HG03103 (cell line): ENCODE results near the gene FKBP7.
"Not testable (repeated sequence)": the region's sequence is repeated elsewhere in the genome, so short reads cannot be mapped to it uniquely, and the experiment has no call there.

Experiments
- ATAC-seq: cut with Tn5 transposase; IDR thresholded peaks from one replicate; pipeline ENCODE4 v1.9.1; 2021; ENCODE audit warnings: low read depth; ENCODE audit not compliant: unreplicated experiment

Gene FKBP7, protein sequence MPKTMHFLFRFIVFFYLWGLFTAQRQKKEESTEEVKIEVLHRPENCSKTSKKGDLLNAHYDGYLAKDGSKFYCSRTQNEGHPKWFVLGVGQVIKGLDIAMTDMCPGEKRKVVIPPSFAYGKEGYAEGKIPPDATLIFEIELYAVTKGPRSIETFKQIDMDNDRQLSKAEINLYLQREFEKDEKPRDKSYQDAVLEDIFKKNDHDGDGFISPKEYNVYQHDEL

DNA sequence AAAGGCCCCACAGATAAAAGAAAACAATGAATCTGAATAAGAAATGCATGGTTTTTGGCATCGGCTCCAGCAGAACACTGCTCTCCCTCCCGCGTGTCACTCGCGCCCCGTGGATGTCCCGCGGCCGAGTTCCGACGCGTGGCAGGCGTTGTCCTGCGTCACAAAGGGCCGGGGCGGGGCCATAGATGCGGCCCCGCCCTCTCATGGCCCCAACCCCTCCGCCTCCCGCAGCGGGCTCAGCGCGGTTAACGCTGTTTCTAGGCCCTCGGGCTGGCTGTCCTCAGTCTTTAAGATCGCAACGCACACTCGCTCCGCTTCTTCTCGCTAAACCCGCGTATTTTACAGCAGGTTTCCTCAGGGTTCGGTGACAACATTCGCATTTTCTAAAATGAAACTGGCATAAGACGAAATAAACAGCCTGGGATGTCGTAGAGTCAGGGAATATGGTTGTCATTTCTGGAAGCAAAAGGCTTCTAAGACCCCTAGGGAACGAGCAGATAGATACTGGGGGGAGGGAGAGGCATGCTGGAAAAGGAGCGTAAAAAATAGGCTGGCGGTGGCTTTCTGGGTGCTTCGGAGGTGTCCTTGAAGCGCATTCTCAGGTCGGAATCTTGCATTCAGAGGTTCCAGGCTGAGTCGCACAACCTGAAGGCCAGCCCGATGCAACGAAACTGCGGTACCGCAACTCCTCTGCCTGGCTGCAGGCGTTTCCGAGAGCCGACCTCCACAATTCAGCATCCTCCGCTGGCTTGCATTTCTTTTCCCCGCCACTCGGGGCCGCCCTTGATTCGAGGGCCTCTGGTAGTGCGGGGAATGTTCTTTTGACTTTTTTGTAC is at the start of gene FKBP7:
Gene FKBP7 (minus strand): TSS at position 162 of the 836 bp plus-strand sequence. CDS start 101 bp downstream, at position 61.
- ATAC-seq: peak; percentile 46

DNA sequence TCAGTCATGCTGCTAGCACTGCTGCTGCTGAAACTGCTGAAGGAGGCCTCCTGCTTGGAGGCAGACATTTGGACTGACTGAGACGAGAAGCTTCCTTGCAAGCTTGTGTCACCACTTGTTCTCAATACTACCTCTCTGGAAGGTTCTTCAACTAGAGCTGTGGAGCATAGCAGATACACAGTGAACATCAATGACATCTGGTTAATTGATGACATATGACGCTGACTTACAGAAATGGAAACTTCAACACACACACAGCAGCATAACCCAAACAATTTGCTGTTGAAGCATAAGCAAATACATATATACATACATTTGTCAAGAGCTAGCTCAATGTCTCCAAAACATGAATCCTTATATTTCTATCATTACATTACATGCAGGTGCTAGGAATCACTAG is 49.2 kb upstream of the FKBP7 start:
- no peak for ATAC-seq

DNA sequence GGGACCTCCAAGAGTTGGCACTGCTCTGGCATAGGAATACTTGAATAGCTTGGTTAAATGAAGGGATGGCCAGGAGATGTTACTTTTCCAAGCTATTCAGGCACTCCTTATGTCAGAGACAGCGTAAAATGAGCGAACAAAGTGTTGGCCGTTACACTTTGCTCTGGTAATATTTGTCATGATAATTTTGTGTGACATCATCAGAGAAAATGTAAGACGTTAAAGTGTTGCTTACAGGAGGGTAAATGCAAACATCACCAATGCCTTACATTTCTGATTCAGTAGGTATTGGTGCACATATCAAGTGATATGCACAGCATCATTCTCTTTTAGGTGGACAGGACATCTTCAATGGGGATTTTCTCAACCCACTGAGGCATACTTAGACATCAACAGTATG is 47.9 kb upstream of the FKBP7 start:
- ATAC-seq: no peak

DNA sequence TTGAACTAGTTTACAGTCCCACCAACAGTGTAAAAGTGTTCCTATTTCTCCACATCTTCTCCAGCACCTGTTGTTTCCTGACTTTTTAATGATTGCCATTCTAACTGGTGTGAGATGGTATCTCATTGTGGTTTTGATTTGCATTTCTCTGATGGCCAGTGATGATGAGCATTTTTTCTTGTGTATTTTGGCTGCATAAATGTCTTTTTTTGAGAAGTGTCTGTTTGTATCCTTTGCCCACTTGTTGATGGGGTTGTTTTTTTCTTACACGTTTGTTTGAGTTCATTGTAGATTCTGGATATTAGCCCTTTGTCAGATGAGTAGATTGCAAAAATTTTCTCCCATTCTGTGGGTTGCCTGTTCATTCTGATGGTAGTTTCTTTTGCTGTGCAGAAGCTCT is 47.1 kb upstream of the FKBP7 start:
- not testable (repeated sequence) for ATAC-seq

DNA sequence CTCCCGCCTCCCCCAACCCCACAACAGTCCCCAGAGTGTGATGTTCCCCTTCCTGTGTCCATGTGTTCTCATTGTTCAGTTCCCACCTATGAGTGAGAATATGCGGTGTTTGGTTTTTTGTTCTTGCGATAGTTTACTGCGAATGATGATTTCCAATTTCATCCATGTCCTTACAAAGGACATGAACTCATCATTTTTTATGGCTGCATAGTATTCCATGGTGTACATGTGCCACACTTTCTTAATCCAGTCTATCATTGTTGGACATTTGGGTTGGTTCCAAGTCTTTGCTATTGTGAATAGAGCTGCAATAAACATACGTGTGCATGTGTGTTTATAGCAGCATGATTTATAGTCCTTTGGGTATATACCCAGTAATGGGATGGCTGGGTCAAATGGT is 46.6 kb upstream of the FKBP7 start:
- not testable (repeated sequence) for ATAC-seq

DNA sequence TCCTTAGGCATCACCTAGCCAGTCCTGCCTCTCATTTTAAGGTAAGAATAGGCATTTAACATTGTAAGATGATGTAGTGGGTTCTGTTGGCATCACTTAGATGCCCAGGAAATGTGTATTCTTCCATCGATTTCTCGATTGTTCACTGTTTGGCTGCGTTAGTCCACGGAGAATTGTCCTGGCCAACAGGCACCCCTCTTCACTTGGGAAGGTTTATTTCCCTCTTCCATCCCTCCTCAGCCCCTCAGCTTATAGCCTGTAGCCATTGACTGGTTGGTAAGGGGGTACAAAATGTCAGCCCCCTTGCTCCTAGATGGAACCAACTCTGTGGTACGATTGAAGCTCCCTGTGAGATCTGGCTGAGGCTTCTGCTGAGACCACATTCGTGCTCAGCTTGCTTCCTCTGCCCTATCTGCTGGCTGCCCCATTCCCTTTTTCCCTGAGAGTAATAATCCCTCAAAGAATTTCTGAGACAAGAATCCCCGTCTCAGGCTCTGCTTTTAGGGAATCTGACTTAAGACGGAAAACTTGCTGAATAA is 45.3 kb upstream of the FKBP7 start:
- ATAC-seq: no peak

DNA sequence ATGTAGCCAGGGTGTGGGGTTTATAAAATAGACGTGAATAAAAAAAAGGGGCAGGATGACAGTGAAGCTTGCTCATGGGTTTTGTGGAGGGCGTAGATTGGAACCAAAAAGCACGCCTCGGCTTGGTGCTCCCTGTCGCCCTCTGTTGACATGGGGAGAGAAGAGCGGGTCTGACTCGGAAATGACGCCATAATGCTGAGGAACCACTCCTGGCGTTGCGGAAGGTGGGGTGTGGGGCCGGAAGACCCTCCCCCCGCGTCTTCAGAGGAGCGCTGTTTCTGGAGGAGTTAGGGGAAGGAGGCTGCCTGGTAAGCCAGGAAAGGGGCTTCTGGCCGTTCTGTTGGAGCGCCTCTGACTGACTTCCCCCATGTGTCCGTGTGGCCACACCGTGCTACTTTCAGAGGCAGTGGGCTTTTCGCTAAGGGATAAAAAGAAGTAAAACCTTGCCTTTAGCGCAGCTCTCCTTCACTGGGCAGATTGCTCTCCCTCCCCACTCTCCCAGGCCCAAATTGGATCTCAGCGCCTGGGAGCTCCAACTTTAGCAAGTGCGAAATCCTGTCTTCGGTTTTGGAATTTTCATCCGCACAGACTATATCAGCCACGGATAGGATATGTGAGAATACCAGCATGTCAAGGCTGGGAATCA is 44.7 kb upstream of the FKBP7 start:
- ATAC-seq: peak; percentile 89

DNA sequence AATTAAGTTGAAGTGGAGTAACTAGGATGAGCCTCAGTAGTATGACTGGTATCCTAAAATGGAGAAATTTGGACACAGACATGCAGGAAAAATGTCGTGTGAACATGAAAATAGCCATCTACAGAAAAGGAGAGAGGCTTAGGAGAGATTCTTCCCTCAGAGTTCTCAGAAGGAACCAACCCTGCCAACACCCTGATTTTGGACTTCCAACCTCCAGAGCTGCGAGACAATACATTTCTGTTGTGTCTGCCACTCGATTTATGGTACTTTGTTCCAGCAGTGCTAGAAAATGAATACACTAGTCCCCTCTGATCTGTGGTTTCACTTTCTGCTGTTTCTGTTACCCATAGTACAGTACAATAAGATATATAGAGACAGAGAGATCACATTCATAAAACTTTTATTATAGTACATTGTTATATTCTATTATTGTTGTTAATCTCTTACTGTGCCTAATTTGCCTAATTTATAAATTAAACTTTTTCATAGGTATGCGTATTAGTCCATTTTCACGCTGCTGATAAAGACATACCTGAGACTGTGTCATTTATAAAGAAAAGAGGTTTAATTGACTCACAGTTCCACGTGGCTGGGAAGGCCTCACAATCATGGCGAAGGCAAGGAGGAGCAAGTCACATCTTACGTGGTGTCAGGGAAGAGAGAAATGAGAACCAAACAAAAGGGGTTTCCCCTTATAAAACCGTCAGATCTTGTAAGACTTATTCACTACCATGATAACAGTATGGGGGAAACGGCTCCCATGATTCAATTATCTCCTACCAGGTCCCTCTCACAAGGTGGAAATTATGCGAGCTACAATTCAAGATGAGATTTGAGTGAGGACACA is 43.1 kb upstream of the FKBP7 start:
- no peak for ATAC-seq

DNA sequence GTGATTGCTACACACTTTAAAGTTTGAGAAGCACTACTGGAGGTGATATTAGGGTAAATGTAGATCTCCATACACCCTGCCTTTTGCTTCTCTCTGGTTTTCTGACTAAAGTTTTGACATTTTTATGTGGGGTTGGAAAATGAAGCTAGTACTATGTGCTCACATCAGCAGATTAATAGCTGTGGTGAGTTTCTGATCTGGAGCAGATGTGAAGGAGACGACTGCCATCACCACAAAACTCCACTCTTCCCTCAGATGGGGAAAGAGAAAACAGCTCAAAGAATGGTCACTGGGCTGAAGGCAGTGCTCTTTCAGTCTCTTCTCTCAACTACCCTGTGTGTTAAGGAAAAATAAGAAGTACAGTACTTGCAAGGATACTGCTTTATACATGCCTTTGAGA is 39.1 kb upstream of the FKBP7 start:
- ATAC-seq: no peak

DNA sequence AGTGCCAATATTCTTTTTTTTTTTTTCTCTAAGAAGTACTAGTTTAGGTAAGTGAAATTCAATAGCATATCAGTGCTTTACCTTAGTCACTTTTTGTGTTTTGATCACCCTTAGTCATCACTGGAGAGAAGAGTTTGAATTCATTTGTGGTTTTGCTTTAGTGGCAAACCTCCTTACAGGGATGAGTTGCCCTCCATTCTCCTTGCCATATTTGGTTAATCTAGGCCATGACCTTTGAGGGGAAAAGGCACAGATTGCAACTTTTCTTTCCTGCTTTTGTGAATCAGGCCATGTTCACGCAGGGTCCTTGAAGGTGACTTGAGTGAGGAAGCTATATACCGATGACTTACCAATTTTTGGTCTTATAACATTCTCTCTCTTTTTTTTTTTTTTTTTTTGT is 36.3 kb upstream of the FKBP7 start:
- no peak for ATAC-seq

DNA sequence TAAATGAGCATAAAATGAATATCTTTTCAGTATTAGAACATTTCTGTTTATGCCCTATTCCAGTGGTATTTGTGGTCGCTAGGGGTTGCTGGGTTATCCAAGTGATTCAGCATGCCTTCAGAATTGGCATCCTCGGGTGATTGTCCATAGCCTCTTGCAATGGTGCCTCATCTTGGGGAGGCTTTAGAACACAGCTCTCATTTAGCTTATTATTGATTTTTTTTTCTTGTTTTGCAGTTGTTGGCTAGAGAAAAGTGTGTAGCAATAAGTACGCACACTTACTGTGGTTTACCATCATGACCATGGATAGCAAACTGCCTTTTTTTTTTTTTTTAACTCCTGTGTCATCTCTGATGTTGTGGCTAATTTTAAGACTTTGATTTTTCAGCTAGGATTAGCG is 35.5 kb upstream of the FKBP7 start:
- ATAC-seq: no peak

DNA sequence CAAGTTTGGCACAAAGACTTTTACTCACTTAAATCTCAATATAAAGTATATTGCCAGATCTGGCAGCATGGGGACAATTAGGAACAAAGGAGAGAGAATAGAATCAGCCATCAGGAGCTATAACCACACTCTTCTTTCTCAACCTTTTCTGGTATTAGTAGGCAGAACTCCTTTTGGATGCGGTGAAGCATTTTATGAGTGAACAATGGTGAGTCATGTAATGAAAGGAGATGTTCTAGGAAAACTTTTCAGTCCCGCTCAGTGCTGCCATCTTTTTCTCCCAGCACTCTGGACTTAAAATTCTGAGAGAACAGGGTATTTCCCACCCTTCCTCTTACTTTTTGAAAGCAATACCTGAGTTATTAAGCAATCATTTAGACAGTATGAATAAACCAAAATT is 34.1 kb upstream of the FKBP7 start:
- ATAC-seq: no peak

DNA sequence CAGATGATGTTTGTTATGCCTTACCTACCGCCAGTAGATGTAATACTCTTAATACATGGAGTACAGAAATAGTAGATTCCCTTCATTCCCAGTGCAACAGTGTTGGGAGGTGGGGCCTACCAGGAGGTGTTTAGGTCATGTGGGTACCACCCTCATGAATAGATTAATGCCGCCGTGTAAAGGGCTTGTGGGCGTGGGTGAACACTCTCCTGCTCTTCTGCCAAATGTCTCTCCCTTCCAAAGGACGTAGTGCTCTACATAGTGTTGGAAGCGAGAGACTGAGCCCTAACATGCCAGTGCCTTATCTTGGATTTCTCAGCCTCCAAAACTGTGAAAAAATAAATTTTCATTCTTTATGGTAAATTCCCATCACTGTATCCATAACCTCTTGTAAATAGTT is 32.0 kb upstream of the FKBP7 start:
- ATAC-seq: no peak

DNA sequence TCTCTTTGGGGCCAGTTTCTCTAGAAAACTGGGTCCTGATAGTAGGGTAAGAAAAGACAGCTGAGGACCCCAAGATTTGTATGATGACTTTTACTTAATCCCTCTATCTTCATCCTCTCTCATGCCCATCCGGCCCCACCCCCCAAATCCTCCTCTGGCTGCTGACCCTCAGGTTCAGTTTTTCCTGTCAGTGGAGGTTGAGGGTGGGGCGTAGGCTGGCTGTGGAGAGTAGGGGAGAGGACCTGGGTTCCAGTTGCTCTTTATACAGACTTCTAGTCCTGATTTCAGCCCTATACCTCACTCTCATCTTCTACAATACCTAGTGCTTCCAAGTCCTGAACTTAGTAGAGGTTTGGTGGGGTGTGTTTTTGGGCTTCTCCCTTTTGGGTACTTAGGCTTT is 30.2 kb upstream of the FKBP7 start:
- ATAC-seq: no peak

DNA sequence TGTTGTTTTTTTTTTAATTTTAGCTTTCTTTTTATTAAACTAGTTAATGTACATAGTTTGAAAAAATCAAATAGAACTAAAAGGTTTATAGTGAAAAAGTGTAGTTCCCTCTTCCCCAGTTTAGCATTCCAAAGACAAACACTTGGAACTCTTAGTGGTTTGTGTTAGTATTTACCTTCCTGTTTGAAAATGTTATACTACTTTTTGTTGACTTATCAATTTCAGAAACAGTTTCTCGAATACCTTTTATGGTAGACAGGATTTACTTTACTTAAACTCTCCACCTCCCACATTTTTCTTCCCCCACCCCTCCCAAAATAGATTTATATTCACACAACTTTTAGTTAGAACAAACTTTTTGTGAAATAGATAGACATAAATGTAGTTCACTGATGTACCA is 28.5 kb upstream of the FKBP7 start:
- no peak for ATAC-seq

DNA sequence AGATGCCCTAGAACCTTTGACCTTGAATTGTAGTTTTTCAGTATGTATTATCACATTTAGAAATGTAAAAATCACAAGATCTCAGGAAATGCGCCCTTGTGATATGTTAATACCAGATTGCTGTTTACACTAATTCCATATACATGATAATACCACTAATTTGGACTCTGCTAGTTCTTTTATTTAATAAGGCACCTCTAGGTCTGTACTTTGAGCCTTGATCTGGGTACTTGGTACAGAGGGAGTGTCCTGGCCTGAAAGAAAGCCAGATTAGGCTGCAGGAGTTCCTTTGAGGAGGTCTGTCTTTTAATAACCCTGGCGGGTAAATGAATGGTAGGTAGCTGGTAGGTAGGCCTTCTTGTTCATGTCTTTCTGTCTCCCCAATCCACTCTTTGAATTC is 28.1 kb upstream of the FKBP7 start:
- no peak for ATAC-seq

DNA sequence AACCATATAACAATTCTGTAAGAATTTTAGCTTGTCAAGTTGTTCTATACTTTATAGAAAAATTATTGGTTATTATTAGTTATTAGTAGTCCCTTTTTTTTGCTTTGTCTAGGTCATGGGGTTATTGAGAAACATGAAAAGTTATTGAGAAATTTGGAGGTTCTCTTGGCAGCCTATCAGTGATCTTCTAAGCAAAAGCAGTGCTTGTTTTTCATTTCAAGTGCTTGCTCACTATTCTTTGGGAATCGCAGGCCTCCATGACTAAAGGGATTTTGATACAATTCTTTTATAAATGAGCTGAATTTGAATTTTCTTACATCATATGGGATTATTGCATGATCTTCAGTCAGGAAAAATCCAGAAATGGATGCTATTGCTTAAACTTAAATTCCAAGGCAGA is 27.7 kb upstream of the FKBP7 start:
- no peak for ATAC-seq

DNA sequence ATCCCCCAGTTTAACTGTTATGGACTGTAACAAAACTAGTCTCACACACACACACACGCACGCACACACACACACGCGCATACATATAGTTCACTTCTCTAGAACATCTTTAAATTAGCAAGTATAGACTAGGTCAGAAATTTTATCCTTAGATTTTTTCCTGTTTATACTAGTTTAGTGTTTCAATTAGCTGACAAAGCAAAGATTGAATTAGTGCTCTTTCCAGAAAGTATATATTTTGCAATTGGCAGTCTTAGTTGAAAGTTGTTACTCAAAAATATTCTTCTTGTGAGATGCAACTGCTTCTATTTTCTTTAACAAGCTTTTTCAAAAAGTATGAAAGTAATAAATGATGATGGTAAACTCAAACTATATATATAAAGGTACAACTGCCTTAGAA is 24.4 kb upstream of the FKBP7 start:
- no peak for ATAC-seq

DNA sequence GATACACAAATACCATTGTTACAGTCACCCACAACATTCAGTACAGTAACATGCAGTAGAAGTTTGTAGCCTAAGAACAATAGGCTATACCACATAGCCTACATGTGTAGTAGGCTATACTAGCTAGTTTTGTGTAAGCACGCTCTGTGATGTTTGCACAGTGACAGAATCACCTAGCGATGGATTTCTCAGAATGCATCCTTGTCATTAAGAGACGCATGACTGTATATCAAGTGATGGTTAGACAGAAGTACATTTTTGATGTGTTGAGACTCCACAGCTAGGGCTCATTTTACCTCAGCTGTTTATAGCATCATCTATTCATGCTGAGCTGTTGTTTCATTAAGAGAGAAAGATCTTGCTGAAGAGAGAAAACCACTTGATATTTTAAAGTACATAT is 21.2 kb upstream of the FKBP7 start:
- ATAC-seq: no peak

DNA sequence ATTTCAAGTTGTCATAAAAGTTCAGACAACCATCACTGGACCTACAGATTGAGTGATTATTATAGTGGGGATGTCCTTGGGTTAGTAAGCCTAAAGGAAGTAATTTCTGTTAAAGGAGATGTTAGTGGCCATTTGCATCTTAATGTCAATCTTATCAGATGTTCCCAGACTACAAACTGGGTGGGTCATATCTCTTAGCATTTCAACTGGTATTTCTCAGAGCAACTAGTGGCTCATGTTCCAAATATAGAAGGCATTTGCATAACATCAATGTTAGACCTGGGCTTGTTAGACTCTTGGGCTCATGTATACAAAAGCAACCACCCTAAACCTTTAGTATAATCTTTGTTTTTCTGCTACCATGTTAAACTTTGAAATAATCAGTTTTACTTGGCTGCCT is 19.7 kb upstream of the FKBP7 start:
- peak; percentile 63 for ATAC-seq

DNA sequence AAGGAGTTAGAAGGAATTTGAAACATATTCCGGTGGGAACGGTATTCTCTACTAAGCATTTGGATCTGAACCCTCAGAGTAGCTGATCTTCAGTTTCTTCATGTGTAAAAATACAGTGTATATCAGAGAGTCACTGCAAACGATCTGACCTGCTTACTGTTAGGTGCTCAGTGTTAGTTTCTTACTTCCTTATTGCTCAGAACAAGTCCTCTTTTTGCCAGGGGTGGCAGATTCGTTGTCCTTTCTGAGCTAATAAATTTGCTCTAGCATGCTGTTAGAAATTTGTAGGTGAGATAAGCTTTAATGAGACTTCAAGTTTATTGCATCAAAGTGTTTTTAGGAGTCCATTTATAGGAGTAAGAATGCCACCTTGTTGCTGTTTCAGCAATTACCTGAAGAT is 17.6 kb upstream of the FKBP7 start:
- ATAC-seq: no peak
